DMS153 (cell line): ENCODE results near the gene FNIP1.
"Not testable (repeated sequence)": the region's sequence is repeated elsewhere in the genome, so short reads cannot be mapped to it uniquely, and the experiment has no call there.

ENCODE experiments used
- DNase-seq: peaks from one replicate; lab custom pipeline; 2025; lab: John Stamatoyannopoulos, UW

Gene FNIP1

DNA sequence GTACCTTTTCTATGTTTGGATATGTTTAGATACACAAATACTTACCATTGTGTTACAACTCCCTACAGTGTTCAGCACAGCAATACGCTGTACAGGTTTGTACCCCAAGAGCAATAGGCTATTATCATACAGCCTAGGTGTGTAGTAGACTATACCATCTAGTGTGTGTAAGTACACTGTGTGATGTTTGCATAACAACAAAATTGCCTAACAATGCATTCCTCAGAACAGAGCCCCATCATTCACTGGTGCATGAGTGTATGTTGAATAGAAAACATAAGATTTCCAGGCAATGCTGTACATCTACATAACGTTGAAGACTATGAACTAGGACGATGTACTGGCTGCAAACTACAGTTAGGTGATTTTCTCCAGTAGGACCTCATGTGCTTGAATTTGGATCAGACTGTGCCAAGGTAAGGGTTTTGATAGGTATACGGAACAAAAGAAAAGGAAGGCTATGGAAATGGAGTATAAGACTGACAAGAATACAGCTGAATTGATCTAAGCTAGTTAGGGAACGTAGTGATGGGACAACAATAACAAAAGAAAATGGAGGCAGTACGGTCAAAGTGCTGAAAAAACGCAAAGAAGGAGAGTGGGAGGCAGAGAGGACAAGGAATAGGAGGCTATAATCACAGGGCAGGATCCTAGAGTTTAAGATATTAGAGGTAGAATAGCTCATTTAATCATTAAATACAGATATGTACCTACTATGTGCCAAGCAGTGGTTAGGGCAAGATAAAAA lies 46.9 kb downstream of the FNIP1 start:
- no peak for DNase-seq

DNA sequence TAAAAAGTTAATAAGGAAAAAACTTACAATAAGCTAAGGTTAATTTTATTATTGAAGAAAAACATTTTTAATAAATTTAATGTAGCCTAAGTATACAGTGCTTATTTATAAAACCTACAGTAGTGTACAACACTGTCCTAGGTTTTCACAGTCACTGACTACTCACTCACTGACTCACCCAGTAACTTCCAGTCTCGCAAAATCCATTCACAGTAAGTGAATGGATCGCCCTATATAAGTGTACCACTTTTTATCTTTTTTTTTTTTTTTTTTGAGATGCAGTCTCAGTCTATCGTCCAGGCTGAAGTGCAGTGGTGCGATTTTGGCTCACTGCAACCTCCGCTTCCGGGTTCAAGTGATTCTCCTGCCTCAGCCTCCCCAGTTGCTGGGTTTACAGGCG lies 47.7 kb downstream of the FNIP1 start:
- DNase-seq, result no peak

DNA sequence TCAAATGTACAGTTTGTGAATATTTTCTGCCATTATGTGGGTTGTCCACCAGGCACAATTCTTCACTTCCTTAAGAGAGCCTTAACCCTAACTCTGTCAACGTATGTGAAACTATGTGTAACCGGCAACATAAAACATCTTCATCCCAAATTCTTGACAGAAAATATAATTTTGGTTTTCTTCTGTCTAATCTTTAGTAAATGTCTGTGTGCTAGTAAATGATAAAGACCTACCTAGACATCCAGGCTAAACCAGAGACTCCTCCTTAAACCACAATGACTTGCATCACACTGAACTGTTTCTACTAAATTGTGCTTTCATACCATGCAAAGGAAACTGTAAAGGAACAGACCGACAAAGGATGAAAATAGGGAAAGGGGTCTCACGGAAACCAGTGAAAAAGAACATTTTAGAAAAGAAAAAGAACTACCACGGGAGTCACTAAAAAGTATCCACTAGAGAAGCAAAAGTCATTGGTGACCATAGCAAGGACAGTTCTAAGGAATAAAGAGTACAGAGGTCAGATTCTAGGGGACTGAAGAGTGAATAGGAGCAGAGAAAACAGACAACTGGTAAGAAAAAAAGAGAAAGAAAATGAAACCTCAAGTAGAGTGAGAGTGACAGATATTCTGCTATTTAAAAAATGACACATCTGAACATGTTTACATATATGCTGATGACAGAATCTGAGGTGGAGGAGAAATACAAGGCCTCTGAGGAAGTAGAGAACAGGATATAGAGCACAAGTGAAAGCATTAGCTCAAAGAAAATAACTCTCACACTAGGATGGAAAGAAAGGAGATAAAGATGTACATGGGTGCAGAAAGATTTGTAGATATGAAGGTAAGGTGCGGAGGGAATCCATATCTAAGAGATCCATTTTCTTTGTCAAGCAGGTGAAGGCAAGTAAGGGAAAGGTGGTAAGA lies 49.4 kb downstream of the FNIP1 start:
- no peak for DNase-seq

DNA sequence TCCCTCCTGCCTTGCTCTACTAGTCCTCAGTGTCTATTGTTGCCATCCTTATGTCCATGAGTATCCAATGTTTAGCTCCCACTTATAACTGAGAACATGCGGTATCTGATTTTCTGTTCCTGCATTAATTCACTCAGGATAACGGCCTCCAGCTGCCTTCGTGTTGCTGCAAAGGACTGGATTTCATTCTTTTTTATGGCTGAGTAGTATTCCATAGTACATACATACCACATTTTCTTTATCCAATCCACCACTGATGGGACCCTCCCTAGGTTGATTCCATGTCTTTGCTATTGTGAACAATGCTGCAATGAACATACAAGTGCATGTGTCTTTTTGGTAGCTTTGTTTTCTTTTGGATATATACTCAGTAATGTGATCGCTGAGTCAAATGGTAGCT lies 50.4 kb downstream of the FNIP1 start:
- no peak for DNase-seq

DNA sequence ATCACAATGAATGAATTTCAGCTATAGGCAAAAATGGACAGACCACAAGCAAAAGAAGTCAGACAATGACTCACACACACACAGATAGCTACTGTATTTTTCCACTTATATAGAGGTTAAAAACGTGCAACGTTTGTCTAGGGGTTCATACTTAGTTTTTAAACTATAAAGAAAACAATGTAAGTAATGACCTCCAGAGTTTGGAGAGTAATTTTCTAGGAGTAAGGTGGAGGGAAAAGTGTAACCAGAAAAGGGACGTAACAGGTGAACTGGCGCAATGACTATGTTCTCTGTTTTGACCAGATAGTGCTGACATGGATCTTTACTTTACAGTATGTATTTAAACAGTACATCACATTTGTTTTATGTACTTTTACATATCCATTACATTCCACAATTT lies 51.1 kb downstream of the FNIP1 start:
- DNase-seq, result no peak

DNA sequence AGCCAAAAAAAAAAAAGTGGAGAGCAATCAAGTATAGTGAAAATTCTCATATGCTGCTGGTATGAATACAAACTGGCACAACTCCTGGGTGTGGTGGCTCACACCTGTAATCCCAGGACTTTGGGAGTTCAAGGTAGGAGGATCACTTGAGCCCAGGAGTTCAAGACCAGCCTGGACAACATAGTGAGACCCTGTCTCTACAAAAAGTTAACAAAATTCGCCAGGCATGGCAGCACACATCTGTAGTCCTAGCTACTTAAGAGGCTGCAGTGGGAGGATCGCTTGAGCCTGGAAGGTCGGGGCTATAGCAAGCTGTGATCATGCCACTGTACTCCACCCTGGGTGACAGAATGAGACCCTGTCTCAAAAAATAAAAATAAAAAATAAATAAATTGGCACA lies 51.7 kb downstream of the FNIP1 start:
- DNase-seq, result no peak

DNA sequence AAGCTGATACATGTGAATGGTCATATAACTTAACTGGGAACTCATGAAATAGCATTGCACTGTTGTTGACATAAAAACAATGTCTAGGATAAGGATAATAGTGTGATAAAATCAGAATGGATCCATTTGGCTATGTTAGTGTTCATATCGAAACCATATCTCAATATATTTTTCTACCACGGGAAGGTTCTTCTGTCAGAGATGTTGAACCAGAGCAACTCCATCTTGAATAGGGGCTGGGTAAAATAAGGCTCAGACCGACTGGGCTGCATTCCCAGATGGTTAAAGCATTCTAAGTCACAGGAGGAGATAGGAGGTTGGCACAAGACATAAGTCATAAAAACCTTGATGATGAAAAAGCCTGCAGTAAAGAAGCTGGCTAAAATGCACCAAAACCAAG lies 56.3 kb downstream of the FNIP1 start:
- DNase-seq, result no peak

DNA sequence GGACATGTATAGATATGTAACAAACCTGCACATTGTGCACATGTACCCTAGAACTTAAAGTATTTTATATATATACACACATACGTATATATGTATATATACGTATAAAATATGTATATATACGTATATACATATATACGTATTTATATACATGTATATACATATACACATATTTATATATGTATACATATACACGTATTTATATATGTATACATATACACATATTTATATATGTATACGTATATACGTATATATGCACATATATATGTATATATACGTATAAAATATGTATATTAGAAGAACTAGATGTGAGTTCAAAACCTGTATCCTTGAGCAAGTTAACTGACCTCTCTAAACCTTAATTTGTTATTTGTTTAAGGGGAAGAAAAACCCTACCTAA lies 61.4 kb downstream of the FNIP1 start:
- DNase-seq, result no peak

DNA sequence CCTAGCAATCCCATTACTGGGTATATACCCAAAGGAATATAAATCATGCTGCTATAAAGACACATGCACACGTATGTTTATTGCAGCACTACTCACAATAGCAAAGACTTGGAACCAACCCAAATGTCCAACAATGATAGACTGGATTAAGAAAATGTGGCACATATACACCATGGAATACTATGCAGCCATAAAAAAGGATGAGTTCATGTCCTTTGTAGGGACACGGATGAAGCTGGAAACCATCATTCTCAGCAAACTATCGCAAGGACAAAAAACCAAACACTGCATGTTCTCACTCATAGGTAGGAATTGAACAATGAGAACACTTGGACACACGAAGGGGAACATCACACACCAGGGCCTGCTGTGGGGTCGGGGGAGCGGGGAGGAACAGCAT lies 61.9 kb downstream of the FNIP1 start:
- not testable (repeated sequence) for DNase-seq

DNA sequence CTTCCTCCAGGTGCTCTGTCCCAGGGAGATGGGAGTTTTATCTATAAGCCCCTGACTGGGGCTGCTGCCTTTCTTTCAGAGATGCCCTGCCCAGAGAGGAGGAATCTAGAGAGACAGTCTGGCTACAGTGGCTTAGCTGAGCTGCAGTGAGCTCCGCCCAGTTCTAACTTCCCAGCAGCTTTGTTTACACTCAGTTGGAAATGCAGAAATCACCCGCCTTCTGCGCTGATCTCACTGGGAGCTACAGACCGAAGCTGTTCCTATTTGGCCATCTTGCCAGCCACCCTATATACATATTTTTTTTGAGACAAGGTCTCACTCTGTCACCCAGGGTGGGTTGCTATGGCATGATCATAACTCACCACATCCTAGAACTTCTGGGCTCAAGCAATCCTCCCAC lies 67.5 kb downstream of the FNIP1 start:
- not testable (repeated sequence) for DNase-seq

DNA sequence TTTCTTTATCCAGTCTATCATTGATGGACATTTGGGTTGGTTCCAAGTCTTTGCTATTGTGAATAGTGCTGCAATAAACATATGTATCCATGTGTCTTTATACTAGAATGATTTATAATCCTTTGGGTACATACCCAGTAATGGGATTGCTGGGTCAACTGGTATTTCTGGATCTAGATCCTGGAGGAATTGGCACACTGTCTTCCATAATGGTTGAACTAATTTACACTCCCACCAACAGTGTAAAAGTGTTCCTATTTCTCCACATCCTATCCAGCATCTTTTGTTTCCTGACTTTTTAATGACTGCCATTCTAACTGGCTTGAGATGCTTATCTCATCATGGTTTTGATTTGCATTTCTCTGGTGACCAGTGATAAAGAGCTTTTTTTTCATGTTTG lies 72.7 kb downstream of the FNIP1 start:
- not testable (repeated sequence) for DNase-seq

DNA sequence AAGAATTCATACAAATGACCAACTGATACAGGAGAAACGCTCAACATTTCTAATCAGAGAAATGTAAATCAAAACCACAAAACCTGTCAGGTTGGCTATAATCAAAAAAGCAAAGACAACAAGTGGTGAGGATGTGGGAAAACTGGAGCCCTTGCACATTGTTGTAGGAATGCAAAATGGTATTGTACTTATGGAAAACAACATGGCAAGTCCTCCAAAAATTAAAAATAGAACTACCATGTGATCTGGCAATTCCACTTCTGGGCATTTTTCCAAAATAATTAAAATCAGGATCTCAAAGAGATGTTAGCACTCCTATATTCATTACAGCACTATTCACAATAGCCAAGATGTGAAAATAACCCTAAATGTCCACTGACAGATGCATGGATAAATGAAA lies 76.1 kb downstream of the FNIP1 start:
- no peak for DNase-seq

DNA sequence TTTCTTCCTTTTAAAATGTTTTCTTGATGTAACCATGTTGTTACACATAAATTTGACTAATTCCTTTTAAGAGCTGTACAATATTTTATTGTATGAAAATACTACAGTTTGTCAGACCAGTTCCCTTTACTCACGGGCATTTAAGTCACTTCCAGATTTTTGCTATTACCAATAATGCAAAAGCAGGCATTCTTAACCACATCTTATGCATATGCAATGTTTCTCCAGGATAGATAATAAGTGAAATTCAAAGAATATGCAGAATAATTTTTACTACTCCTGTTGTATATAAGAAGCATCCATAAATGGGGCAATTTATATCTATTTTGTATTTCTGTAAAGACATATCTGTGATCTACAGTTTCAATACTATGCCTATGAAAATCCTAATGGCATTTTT lies 77.3 kb downstream of the FNIP1 start:
- no peak for DNase-seq

DNA sequence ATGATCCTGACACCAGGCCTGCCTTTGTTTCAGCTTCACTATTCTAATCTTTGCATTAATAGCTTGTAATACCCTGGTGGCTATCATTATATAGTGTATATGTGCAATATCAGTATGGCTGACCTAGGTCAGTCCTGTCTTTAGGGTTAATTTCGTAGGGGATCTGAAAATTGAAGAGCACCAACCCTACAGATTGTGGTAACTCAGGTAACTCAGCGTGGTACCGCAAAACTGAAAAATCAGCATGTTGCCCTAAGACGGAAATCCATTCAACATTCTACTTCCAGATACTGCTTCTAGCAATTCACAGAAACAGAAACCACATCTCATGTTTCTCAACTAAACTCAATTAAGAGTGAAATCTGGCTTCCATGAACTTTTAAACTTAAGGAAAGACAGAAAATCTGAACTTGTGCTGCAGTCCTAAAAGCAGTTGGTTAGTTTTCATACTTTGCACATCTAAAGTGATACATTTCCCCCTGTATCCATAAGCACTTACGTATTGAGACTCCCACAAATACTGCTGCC lies 78.3 kb downstream of the FNIP1 start:
- DNase-seq, result no peak

DNA sequence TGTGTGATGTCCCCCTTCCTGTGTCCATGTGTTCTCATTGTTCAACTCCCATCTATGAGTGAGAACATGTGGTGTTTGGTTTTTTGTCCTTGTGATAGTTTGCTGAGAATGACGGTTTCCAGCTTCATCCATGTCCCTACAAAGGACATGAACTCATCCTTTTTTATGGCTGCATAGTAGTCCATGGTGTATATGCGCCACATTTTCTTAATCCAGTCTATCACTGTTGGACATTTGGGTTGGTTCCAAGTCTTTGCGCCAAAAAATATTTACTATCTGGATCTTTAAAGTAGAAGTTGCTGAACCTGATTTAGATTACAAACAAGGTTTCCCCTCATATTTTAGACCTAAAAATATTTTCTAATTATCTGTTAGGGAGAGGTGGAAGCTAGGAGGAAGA lies 79.7 kb downstream of the FNIP1 start:
- not testable (repeated sequence) for DNase-seq

DNA sequence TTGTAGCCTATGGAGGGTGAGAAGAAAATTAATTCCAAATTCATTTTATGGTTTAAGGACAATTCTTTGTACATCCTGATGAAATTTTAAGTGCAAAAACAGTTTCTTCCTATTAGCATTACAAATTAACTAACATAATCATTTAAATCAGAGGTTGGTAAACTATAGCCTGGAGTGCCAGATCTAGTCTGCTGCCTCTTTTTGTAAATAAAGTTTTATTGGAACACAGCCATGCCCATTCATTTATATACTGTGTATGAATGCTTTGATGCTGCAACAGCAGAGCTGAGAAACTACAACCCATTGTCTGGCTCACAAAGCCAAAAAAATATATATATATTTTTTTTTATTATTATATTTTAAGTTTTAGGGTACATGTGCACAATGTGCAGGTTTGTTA lies 80.2 kb downstream of the FNIP1 start:
- DNase-seq, result no peak

DNA sequence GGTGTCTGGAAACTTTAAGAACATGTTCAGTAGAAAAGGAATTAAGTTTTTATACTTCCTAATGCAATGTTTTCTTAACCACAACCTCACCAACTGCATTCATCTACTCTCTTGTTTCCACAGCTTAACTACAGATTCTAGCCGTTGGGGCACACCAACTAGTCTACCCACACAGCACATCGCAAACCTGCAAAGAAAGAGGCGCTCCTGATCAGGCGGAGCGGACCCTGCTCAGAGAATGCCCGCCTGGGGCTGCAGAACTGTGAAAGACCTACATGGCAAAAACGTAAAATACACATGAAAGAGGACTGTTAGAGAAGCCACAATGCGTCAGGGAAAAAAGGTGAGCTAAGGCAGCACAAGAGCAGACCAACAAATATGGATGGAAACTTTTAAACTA lies 86.4 kb downstream of the FNIP1 start:
- no peak for DNase-seq

DNA sequence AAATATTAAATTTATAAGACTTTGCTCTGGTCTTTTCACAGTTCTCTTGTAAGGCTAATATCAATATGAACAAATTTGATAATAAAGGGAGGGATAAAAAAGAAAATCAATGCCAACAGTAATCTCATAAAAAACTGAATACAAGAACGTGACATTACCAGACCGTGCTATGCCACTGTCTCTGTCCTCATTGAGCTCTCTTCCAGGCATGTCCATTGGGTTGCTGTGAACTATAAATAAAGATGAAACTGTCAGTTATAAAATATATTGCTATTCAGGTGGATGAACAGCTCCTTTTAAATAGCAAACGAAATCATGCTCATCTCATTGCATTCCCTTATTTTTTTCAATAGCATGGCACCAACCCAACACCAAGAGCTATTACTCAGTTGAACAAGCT lies 87.8 kb downstream of the FNIP1 start:
- DNase-seq, result no peak

DNA sequence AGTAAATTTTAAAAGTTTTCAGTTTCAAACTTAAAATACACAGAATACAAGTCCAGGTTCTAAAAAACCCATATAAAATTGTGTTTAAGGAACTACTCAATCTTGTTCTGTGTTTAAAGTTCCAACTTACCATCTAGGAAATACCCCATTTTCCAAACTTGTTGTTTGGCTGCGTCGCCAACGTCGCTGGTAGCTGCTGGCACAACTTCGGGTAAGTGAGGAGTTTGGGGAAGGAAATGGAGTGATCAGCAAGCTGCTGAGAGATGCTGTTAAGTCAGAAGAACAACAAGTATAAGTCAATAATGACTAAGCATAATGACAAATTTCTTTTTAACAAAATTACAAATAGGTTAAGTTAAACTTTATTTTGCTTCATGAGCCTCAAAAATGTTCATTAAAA lies 90.5 kb downstream of the FNIP1 start:
- no peak for DNase-seq

DNA sequence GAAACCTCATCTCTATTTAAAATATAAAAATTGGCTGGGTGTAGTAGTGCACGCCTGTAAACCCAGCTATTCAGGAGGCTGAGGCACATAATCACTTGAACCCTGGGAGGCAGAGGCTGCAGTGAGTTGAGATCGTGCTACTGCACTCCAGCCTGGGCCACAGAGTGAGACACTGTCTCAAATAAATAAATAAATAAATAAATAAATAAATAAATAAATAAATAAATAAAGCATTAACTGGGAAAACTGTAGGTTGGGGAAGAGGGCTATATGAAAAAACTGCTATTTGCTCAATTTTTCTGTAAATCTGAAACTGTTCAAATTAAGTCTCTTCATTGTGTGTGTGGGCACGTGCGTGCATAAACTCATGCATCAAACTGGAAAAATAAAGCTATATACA lies 101.9 kb downstream of the FNIP1 start:
- DNase-seq, result no peak

DNA sequence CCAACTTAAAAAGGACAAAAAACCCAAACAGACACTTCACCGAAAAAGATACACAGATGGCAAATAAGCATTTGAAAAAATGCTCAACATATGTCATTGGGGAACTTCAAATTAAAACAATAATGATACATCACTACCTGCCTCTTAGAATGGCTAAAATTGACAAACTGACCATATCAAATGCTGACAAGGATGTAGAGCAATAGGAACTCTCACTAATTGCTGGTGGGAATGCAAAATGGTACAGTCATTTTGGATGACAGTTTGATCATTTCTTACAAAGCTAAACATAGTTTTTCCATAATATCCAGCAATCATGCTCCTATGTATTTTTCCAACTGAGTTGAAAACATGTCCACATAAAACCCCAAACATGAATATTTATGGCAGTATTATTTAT lies 102.9 kb downstream of the FNIP1 start:
- no peak for DNase-seq

DNA sequence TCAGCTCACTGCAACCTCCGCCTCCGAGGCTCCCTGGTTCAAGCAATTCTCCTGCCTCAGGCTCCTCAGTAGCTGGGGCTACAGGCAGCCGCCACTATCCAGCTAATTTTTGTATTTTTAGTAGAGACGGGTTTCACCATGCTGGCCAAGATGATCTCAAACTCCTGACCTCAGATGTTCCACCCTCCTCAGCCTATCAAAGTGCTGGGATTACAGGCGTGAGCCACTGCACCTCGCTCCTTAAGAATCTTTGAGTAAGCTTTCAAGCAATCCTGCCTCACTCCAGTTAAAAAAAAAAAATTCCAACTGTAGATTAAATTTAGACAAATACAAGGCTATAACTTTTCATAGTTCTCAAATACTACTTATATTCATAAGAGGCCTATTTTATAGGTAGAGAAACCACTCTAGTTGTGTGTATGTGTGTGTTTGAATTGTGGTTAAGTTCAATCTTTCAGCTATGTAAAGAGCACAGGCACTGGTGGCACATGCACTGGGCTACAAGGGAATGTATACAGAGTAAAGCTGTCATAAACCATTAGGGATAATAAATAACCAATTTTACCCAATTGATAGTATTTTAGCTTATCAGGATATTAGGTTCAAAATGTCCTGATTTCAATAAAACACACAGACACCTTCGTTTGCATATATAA lies 111.2 kb downstream of the FNIP1 start:
- DNase-seq, result no peak

DNA sequence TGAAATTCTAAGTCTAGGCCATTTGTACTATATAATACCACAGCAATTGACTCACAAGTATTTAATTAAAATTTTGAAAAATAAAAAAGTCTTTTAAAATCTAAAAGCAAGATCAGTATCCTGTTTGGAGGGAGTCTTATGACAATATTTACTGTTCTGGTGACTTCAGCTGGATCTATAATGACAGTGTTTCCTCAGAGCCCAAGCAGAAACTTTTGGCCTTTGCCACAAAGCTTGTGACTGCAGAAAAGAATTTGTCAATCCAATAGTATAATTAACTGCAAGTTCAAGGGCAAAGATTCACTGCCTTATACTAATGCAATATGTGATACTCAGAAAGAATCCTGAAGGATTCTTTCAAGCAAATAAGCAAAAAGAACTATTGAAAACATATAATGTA lies 112.2 kb downstream of the FNIP1 start:
- no peak for DNase-seq
